GM23248 (cell line): ENCODE measurements around the gene SAMD1.

Experiments
- EZH2 ChIP-seq: fragments of 200-600 bp; sonication (generic); IDR thresholded peaks from 2 replicates; pipeline ENCODE4 v1.6.1; 2018; ENCODE audit warnings: antibody characterized with exemption, mild to moderate bottlenecking; ENCODE audit not compliant: insufficient read depth, poor library complexity, severe bottlenecking
- EZH2phosphoT487 ChIP-seq: fragments of 200-600 bp; sonication (generic); IDR thresholded peaks from 2 replicates; pipeline ENCODE4 v1.6.1; 2018; ENCODE audit warnings: antibody characterized with exemption, moderate library complexity, mild to moderate bottlenecking, low read depth; ENCODE audit not compliant: insufficient read depth

GRCh38 chr19:14094854-14095253 lies 4.3 kb upstream of the SAMD1 start:
- TF ChIP-seq EZH2phosphoT487 (no peak), EZH2 (no peak)
